Caco-2 (cell line): Measurements from ENCODE around the gene BLNK. TPM values are rescaled to one million over a fixed set of nuclear protein-coding genes. Genes with fewer than 3 reads are reported as not detected.

Experiments used
- BruUV-seq: library from RNA; stranded (reverse); fragments of 400-500 nt; replicated peaks from 2 replicates; lab custom pipeline; 2021; lab: Mats Ljungman, UMichigan
- CTCF ChIA-PET: fragments of 300-600 bp; sonication (Branson Sonifier 250); formaldehyde crosslinking; loops from one replicate; lab custom pipeline; 2022; ENCODE audit warnings: antibody characterized with exemption; lab: Charles Lee
- POLR2A ChIA-PET: fragments of 300-600 bp; sonication (Branson Sonifier 250); formaldehyde crosslinking; loops from one replicate; lab custom pipeline; 2022; ENCODE audit warnings: antibody characterized with exemption; lab: Charles Lee
- DNase-seq, 2 experiments: peaks; one replicate each; pipeline versions ENCODE4 v3.0.0 to v3.0.0-alpha.2; 2020 to 2022
- H3K27me3 ChIP-seq: replicated peaks from 2 replicates; pipeline ENCODE4 v1.6.0; 2011; ENCODE audit warnings: low read length; ENCODE audit not compliant: control insufficient read depth, insufficient read depth
- H3K36me3 ChIP-seq: 2 replicates; pipeline ENCODE4 v1.5.1; 2011; ENCODE audit warnings: low read length; ENCODE audit not compliant: control insufficient read depth, insufficient read depth
- H3K4me1 ChIP-seq: fragments of 250-450 bp; sonication (Bioruptor Pico); 2 replicates; pipeline ENCODE4 v1.5.1; 2020; ENCODE audit warnings: mild to moderate bottlenecking
- H3K4me3 ChIP-seq: 2 replicates; pipeline ENCODE4 v1.5.1; 2011; ENCODE audit warnings: low read depth, mild to moderate bottlenecking, control low read depth, low read length
- H3K9me3 ChIP-seq: fragments of 250-450 bp; sonication (Bioruptor Pico); 2 replicates; pipeline ENCODE4 v1.5.1; 2020; ENCODE audit warnings: mild to moderate bottlenecking, moderate library complexity
- H3K27ac Mint-ChIP-seq: one replicate; pipeline ENCODE4 v1.8.0; 2022; ENCODE audit warnings: mixed read lengths; ENCODE audit not compliant: unreplicated experiment
- H3K27me3 Mint-ChIP-seq: one replicate; pipeline ENCODE4 v1.8.0; 2022; ENCODE audit warnings: mixed read lengths; ENCODE audit not compliant: insufficient read depth, unreplicated experiment
- H3K36me3 Mint-ChIP-seq: one replicate; pipeline ENCODE4 v1.8.0; 2022; ENCODE audit warnings: mild to moderate bottlenecking, mixed read lengths; ENCODE audit not compliant: insufficient read depth, unreplicated experiment
- H3K4me1 Mint-ChIP-seq: one replicate; pipeline ENCODE4 v1.8.0; 2022; ENCODE audit warnings: low read depth, mixed read lengths; ENCODE audit not compliant: unreplicated experiment
- H3K4me3 Mint-ChIP-seq: one replicate; pipeline ENCODE4 v1.8.0; 2022; ENCODE audit warnings: mild to moderate bottlenecking, moderate library complexity, mixed read lengths; ENCODE audit not compliant: unreplicated experiment
- H3K9me3 Mint-ChIP-seq: one replicate; pipeline ENCODE4 v1.8.0; 2022; ENCODE audit warnings: mixed read lengths; ENCODE audit not compliant: unreplicated experiment
- CTCF ChIP-seq, 2 experiments: fragments of 200-600 bp in 1 of 2; IDR thresholded peaks; 1 replicate in 1 of 2; 2 replicates in 1 of 2; pipeline versions ENCODE4 v1.5.1 to v1.8.0; 2011 to 2022; ENCODE audit warnings: antibody characterized with exemption in 1 of 2, control low read depth in 1 of 2, inconsistent platforms in 1 of 2, low read depth in 1 of 2, low read length in 1 of 2, mild to moderate bottlenecking in 1 of 2, moderate library complexity in 1 of 2; ENCODE audit not compliant: insufficient read depth in 1 of 2, severe bottlenecking in 1 of 2, unreplicated experiment in 1 of 2
- intact Hi-C: fragments of 100-400 bp; cut with micrococcal nuclease; formaldehyde crosslinking; loops from one replicate; pipeline ENCODE4 v1.10.0; 2022; ENCODE audit not compliant: unreplicated experiment
- total RNA-seq: library from RNA; stranded (reverse); gene quantifications from 2 replicates; pipeline ENCODE4 v1.2.3, GENCODE V29; 2022

Gene BLNK
- total RNA-seq, 1 experiment from 2014 or later, result 0.36 TPM

- no peak for TF ChIP-seq CTCF (IDR thresholded peaks at IDR 0.05; ENCODE audit: insufficient read depth in 1 of 2, low read depth in 1 of 2, low read length in 1 of 2, severe bottlenecking in 1 of 2, unreplicated experiment in 1 of 2)
- H3K27me3 ChIP-seq, result no peaks in the 10 kb centered on the region
- H3K36me3 ChIP-seq, result no peaks in the 10 kb centered on the region
- Mint-ChIP-seq H3K27ac (no peak overlapping the region), H3K9me3 (peaks cover 10% of the 10 kb centered on the region), H3K4me1 (peaks cover 19% of the 10 kb centered on the region), H3K36me3 (no peaks in the 10 kb centered on the region), H3K27me3 (no peaks in the 10 kb centered on the region), H3K4me3 (no peak overlapping the region)
- BruUV-seq, result no TSS peak
- ChIA-PET CTCF (no interaction called here), POLR2A (no interaction called here)
- H3K4me3 ChIP-seq, result no peak overlapping the region
- intact Hi-C loops, result no loop called here
- H3K9me3 ChIP-seq, result no peaks in the 10 kb centered on the region
- peaks cover 17% of the 10 kb centered on the region for H3K4me1 ChIP-seq
- no peak for DNase-seq
Observed at GRCh38 chr10:96279191-96279641, 7.8 kb upstream of the BLNK start.

GRCh38 chr10:96276831-96277230 lies 5.5 kb upstream of the BLNK start:
- H3K4me3 Mint-ChIP-seq, result no peak overlapping the region
- POLR2A ChIA-PET, result interaction anchor here (0.6 kb wide), 1 partner anchor 14 kb away, joined by 3 read pairs; no protein-coding TSS in a partner anchor

GRCh38 chr10:96276426-96276825 lies 5.1 kb upstream of the BLNK start:
- Mint-ChIP-seq H3K27me3 (no peaks in the 10 kb centered on the region), H3K4me1 (peaks cover 5% of the 10 kb centered on the region), H3K9me3 (no peaks in the 10 kb centered on the region), H3K4me3 (no peak overlapping the region), H3K36me3 (no peaks in the 10 kb centered on the region), H3K27ac (no peak overlapping the region)
- intact Hi-C loops, result no loop called here
- Histone ChIP-seq H3K27me3 (no peaks in the 10 kb centered on the region), H3K4me3 (no peak overlapping the region), H3K4me1 (peaks cover 12% of the 10 kb centered on the region), H3K36me3 (no peaks in the 10 kb centered on the region), H3K9me3 (no peaks in the 10 kb centered on the region)
- POLR2A ChIA-PET, result no interaction called here
- no TSS peak for BruUV-seq
- CTCF ChIA-PET, result no interaction called here
- no peak for TF ChIP-seq CTCF (IDR thresholded peaks at IDR 0.05; ENCODE audit: insufficient read depth in 1 of 2, low read depth in 1 of 2, low read length in 1 of 2, severe bottlenecking in 1 of 2, unreplicated experiment in 1 of 2)
- DNase-seq, result no peak

More at GRCh38 chr10:96276831-96277230, 5.5 kb upstream of the BLNK start:
- no peak for DNase-seq
- intact Hi-C loops, result no loop called here
- Histone ChIP-seq H3K4me1 (peaks cover 12% of the 10 kb centered on the region), H3K9me3 (no peaks in the 10 kb centered on the region), H3K27me3 (no peaks in the 10 kb centered on the region), H3K36me3 (no peaks in the 10 kb centered on the region), H3K4me3 (no peak overlapping the region)
- BruUV-seq, result no TSS peak
- no peak overlapping the region for H3K27ac Mint-ChIP-seq
- CTCF ChIA-PET, result no interaction called here
- no peaks in the 10 kb centered on the region for H3K9me3 Mint-ChIP-seq
- no peaks in the 10 kb centered on the region for H3K36me3 Mint-ChIP-seq
- no peak for TF ChIP-seq CTCF (IDR thresholded peaks at IDR 0.05; ENCODE audit: insufficient read depth in 1 of 2, low read depth in 1 of 2, low read length in 1 of 2, severe bottlenecking in 1 of 2, unreplicated experiment in 1 of 2)
- H3K4me1 Mint-ChIP-seq, result peaks cover 5% of the 10 kb centered on the region
- no peaks in the 10 kb centered on the region for H3K27me3 Mint-ChIP-seq
